GM23248 (cell line): Measurements from ENCODE around the gene STK38.

Experiments
- EZH2 ChIP-seq: fragments of 200-600 bp; sonication (generic); IDR thresholded peaks from 2 replicates; pipeline ENCODE4 v1.6.1; 2018; ENCODE audit warnings: antibody characterized with exemption, mild to moderate bottlenecking; ENCODE audit not compliant: insufficient read depth, poor library complexity, severe bottlenecking
- EZH2phosphoT487 ChIP-seq: fragments of 200-600 bp; sonication (generic); IDR thresholded peaks from 2 replicates; pipeline ENCODE4 v1.6.1; 2018; ENCODE audit warnings: antibody characterized with exemption, moderate library complexity, mild to moderate bottlenecking, low read depth; ENCODE audit not compliant: insufficient read depth

- no peak for TF ChIP-seq EZH2
- no peak for TF ChIP-seq EZH2phosphoT487
These were observed 7.3 kb downstream of the STK38 start for GRCh38 chr6:36539814-36540568.
